B cell (primary cell): ENCODE results near the gene SIAH3. TPM values are rescaled to one million over a fixed set of nuclear protein-coding genes. Genes with fewer than 3 reads are reported as not detected.

Experiments
- ATAC-seq: fragments of 200-7000 bp; cut with Tn5 transposase; one replicate; pipeline ENCODE4 v1.10.0; 2021; ENCODE audit warnings: low read depth, mild to moderate bottlenecking, moderate number of reproducible peaks, moderate library complexity
- CTCF ChIA-PET: fragments of 350-600 bp; sonication (Branson Sonifier 250); formaldehyde crosslinking; loops from one replicate; lab custom pipeline; 2021; ENCODE audit warnings: antibody characterized with exemption, inconsistent platforms; lab: Charles Lee
- POLR2A ChIA-PET: fragments of 350-600 bp; sonication (Branson Sonifier 250); formaldehyde crosslinking; loops from one replicate; lab custom pipeline; 2021; ENCODE audit warnings: antibody characterized with exemption; lab: Charles Lee
- DNase-seq: peaks from one replicate; pipeline ENCODE4 v3.0.0; 2013
- H2AFZ ChIP-seq: 2 replicates; pipeline ENCODE4 v1.6.1; 2012; ENCODE audit warnings: mild to moderate bottlenecking, low read depth, low read length; ENCODE audit not compliant: insufficient read depth, poor library complexity, severe bottlenecking
- H3K27ac ChIP-seq, 2 donors: 1 replicate in 1 of 2; 2 replicates in 1 of 2; pipeline ENCODE4 v1.5.1; 2012 to 2013; ENCODE audit warnings: low read length in 2 of 2, mild to moderate bottlenecking in 2 of 2, moderate library complexity in 1 of 2
- H3K27me3 ChIP-seq, 4 experiments: fragments of 200-600 bp in 1 of 4; sonication (generic) in 1 of 4; replicated peaks in 1 of 4; 1 replicate in 2 of 4; 2 replicates in 2 of 4; pipeline versions ENCODE4 v1.6.1 to v1.7.0; 2013 to 2016; ENCODE audit warnings: low read length in 3 of 4, mild to moderate bottlenecking in 2 of 4, mixed read lengths in 1 of 4, moderate library complexity in 1 of 4; ENCODE audit not compliant: insufficient read depth in 4 of 4, control insufficient read depth in 3 of 4; ENCODE audit errors: control extremely low read depth in 1 of 4
- H3K36me3 ChIP-seq, 2 experiments: replicated peaks in 1 of 2; 1 replicate in 1 of 2; 2 replicates in 1 of 2; pipeline versions ENCODE4 v1.6.1 to v1.7.1; 2013; ENCODE audit warnings: low read length in 1 of 2; ENCODE audit not compliant: insufficient read depth in 2 of 2, control insufficient read depth in 1 of 2; ENCODE audit errors: control extremely low read depth in 1 of 2, extremely low read depth in 1 of 2
- H3K4me1 ChIP-seq, 2 donors: fragments of 200-600 bp in 1 of 2; sonication (generic) in 1 of 2; 1 replicate in 1 of 2; 2 replicates in 1 of 2; pipeline versions ENCODE4 v1.5.1 to v1.6.1; 2013 to 2017; ENCODE audit warnings: low read length in 2 of 2; ENCODE audit not compliant: control insufficient read depth in 2 of 2, insufficient read depth in 2 of 2
- H3K4me2 ChIP-seq: replicated peaks from 2 replicates; pipeline ENCODE3; 2012; ENCODE audit warnings: mild to moderate bottlenecking, low read depth, low read length; ENCODE audit not compliant: poor library complexity, severe bottlenecking
- H3K4me3 ChIP-seq, 5 experiments: fragments of 200-600 bp in 1 of 5; sonication (generic) in 1 of 5; 1 replicate in 3 of 5; 2 replicates in 2 of 5; pipeline versions ENCODE4 v1.5.1 to v1.7.0; 2011 to 2016; ENCODE audit warnings: low read length in 4 of 5, mild to moderate bottlenecking in 4 of 5, low read depth in 2 of 5, control low read depth in 1 of 5, moderate library complexity in 1 of 5; ENCODE audit not compliant: insufficient read depth in 1 of 5; ENCODE audit errors: control extremely low read depth in 1 of 5, extremely low read depth in 1 of 5
- H3K79me2 ChIP-seq: fragments of 200-600 bp; sonication (generic); one replicate; pipeline ENCODE4 v1.6.0; 2016; ENCODE audit warnings: low read length; ENCODE audit not compliant: control insufficient read depth, insufficient read depth
- H3K9ac ChIP-seq: fragments of 200-600 bp; sonication (generic); 2 replicates; pipeline ENCODE4 v1.6.1; 2017; ENCODE audit warnings: mild to moderate bottlenecking, low read length, moderate library complexity
- H3K9me3 ChIP-seq, 3 donors: one replicate each; pipeline versions ENCODE4 v1.6.1 to v1.7.1; 2013; ENCODE audit warnings: low read length in 2 of 3; ENCODE audit not compliant: control insufficient read depth in 2 of 3, insufficient read depth in 1 of 3; ENCODE audit errors: control extremely low read depth in 1 of 3
- H4K20me1 ChIP-seq: 2 replicates; pipeline ENCODE4 v1.6.0; 2012; ENCODE audit warnings: mild to moderate bottlenecking, low read length; ENCODE audit not compliant: insufficient read depth, control insufficient read depth, poor library complexity, severe bottlenecking
- H3K27ac Mint-ChIP-seq: one replicate; pipeline ENCODE4 v1.8.0; 2021; ENCODE audit warnings: mixed read lengths
- H3K27me3 Mint-ChIP-seq: one replicate; pipeline ENCODE4 v1.8.0; 2021; ENCODE audit warnings: mixed read lengths
- H3K4me1 Mint-ChIP-seq: one replicate; pipeline ENCODE4 v1.8.0; 2021; ENCODE audit warnings: mixed read lengths
- H3K4me3 Mint-ChIP-seq: one replicate; pipeline ENCODE4 v1.8.0; 2021; ENCODE audit warnings: mixed read lengths
- H3K9me3 Mint-ChIP-seq: one replicate; pipeline ENCODE4 v1.8.0; 2022; ENCODE audit warnings: mixed read lengths; ENCODE audit not compliant: insufficient read depth
- CTCF ChIP-seq: fragments of 200-600 bp; IDR thresholded peaks from one replicate; pipeline ENCODE4 v1.8.0; 2022; ENCODE audit warnings: antibody characterized with exemption, mild to moderate bottlenecking
- EZH2 ChIP-seq: IDR thresholded peaks from 2 replicates; pipeline ENCODE4 v1.6.1; 2012; ENCODE audit warnings: borderline replicate concordance, low read depth, mild to moderate bottlenecking, moderate library complexity, low read length; ENCODE audit not compliant: insufficient read depth, poor library complexity, severe bottlenecking
- WGBS: methylation state at CpG from one replicate; pipeline ENCODE4 v1.1.5; 2013; ENCODE audit warnings: missing lambda C conversion rate; ENCODE audit not compliant: insufficient coverage; 5-methylcytosine and 5-hydroxymethylcytosine counted together
- intact Hi-C: fragments of 100-400 bp; cut with micrococcal nuclease; formaldehyde crosslinking; loops from one replicate; pipeline ENCODE4 v1.10.0; 2022
- polyA plus RNA-seq: library from polyadenylated mRNA; depleted of rRNA; stranded (reverse); fragments of >200 nt; gene quantifications from 2 replicates; pipeline ENCODE4 v1.2.3, GENCODE V29; 2012
- total RNA-seq, 2 donors: library from RNA; stranded (reverse); fragments of 120-200 nt in 1 of 2; gene quantifications; 1 replicate in 1 of 2; 2 replicates in 1 of 2; pipeline versions ENCODE4 v1.2.3 to v1.2.4, GENCODE V29; 2013 to 2022

SIAH3 gene
- total and polyA plus RNA-seq, 2 donors (not counting 1 experiment from before 2014, with no cell fraction given) = not detected

DNA sequence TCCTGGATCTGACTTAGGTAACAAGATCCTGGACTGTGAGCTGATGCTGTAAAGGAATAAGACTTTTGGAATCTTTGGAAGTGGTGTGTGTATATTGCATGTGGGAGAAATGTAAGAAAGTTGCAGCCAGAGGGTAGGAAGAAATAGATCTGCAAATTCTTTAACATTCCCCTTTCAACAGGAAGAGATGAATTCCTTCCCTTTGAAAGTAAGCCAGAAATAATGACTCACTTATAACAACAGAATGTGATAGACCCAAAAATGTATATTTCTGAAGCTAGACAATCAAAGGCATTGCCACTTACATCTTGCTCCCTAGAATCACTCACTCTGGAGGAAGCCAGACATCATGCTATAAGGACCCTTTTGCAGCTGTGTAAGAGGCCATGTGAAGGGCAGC, 9.8 kb upstream of the SIAH3 start:
- no peaks in the 10 kb centered on the region for H4K20me1 ChIP-seq
- peaks cover 20% of the 10 kb centered on the region for H3K27me3 Mint-ChIP-seq
- no peak for TF ChIP-seq CTCF
- TF ChIP-seq EZH2 = no peak
- no peaks in the 10 kb centered on the region for H3K9me3 ChIP-seq
- DNase-seq (no peak), ATAC-seq (no peak)
- no peak overlapping the region for H3K4me2 ChIP-seq
- no peaks in the 10 kb centered on the region for H3K4me1 Mint-ChIP-seq
- no peak overlapping the region for H3K4me3 ChIP-seq
- no peaks in the 10 kb centered on the region for H3K4me1 ChIP-seq
- no peak overlapping the region for H3K27ac ChIP-seq
- H3K9me3 Mint-ChIP-seq = no peaks in the 10 kb centered on the region
- intact Hi-C loops = no loop called here
- H3K4me3 Mint-ChIP-seq = no peak overlapping the region
- no peaks in the 10 kb centered on the region for H3K79me2 ChIP-seq
- H2AFZ ChIP-seq = no peak overlapping the region
- H3K9ac ChIP-seq = no peak overlapping the region
- ChIA-PET CTCF (no interaction called here), POLR2A (no interaction called here)
- H3K27me3 ChIP-seq = peaks cover 0 to 13% (median 2%) of the 10 kb centered on the region in 4 experiments
- H3K36me3 ChIP-seq = no peaks in the 10 kb centered on the region
- H3K27ac Mint-ChIP-seq = no peak overlapping the region

GRCh38 chr13:45860240-45860639, 8.7 kb upstream of the SIAH3 start:
- Histone ChIP-seq H3K4me2 (no peak overlapping the region), H4K20me1 (no peaks in the 10 kb centered on the region), H2AFZ (no peak overlapping the region), H3K36me3 (no peaks in the 10 kb centered on the region), H3K4me3 (no peak overlapping the region), H3K79me2 (no peaks in the 10 kb centered on the region), H3K27ac (no peak overlapping the region), H3K27me3 (peaks cover 0 to 13% (median 2%) of the 10 kb centered on the region in 4 experiments), H3K9me3 (no peaks in the 10 kb centered on the region), H3K9ac (no peak overlapping the region), H3K4me1 (no peaks in the 10 kb centered on the region)
- Mint-ChIP-seq H3K27ac (no peak overlapping the region), H3K4me1 (no peaks in the 10 kb centered on the region), H3K4me3 (no peak overlapping the region), H3K27me3 (peaks cover 24% of the 10 kb centered on the region), H3K9me3 (no peaks in the 10 kb centered on the region)
- intact Hi-C loops = no loop called here
- ChIA-PET POLR2A (no interaction called here), CTCF (no interaction called here)
- TF ChIP-seq CTCF (no peak), EZH2 (no peak)
- no peak for ATAC-seq
- 80% methylated on average over 1 of the region's 5 CpGs for WGBS
- DNase-seq = no peak
